K562 (cell line): ENCODE measurements around the gene DIP2C.

Experiments
- CREB1 ChIP-seq, 2 experiments: sonication (generic) in 1 of 2; formaldehyde crosslinking in 1 of 2; IDR thresholded peaks; 2 replicates each; pipeline versions ENCODE4 v1.6.1 to v1.8.0; 2012 to 2022; ENCODE audit warnings: inconsistent platforms in 1 of 2, mild to moderate bottlenecking in 1 of 2, missing genetic modification reagents in 1 of 2, moderate library complexity in 1 of 2
- ELF1 ChIP-seq: fragments of 200-800 bp; sonication (Bioruptor generic); IDR thresholded peaks from 2 replicates; pipeline ENCODE4 v1.6.1; 2016; ENCODE audit warnings: missing genetic modification characterization, missing compliant biosample characterization
- EZH2 ChIP-seq: IDR thresholded peaks from 2 replicates; pipeline ENCODE4 v1.6.1; 2012; ENCODE audit warnings: low read depth, mild to moderate bottlenecking, inconsistent platforms, low read length, borderline replicate concordance
- GABPA ChIP-seq: fragments of 200-800 bp; sonication (Bioruptor generic); conservative IDR thresholded peaks from 2 replicates; pipeline ENCODE4 v1.6.1; 2016; ENCODE audit warnings: low read depth, missing genetic modification characterization, missing compliant biosample characterization
- NFIX ChIP-seq: fragments of 250-450 bp; sonication (Bioruptor Pico); IDR thresholded peaks from 2 replicates; pipeline ENCODE4 v1.4.0; 2020; ENCODE audit warnings: low read depth, mild to moderate bottlenecking, moderate library complexity
- NR1H2 ChIP-seq: sonication (generic); formaldehyde crosslinking; IDR thresholded peaks from 2 replicates; pipeline ENCODE4 v1.4.0; 2020; ENCODE audit warnings: mild to moderate bottlenecking, missing genetic modification reagents
- RBM25 ChIP-seq: fragments of 200-400 bp; formaldehyde crosslinking; IDR thresholded peaks from 2 replicates; pipeline ENCODE4 v1.6.1; 2018; ENCODE audit warnings: low read length, low read depth, moderate library complexity; ENCODE audit not compliant: severe bottlenecking
- ZC3H4 ChIP-seq: sonication (generic); formaldehyde crosslinking; IDR thresholded peaks from 2 replicates; pipeline ENCODE4 v1.9.0; 2021; ENCODE audit warnings: missing genetic modification reagents, borderline replicate concordance
- ZKSCAN3 ChIP-seq: fragments of 250-450 bp; sonication (Bioruptor Pico); IDR thresholded peaks from 2 replicates; pipeline ENCODE4 v1.4.0; 2020
- TF ChIP-seq, protein P1 (sequence below), 3 experiments: IDR thresholded peaks in 2 of 3; conservative IDR thresholded peaks in 1 of 3; 2 replicates each; pipeline ENCODE4 v1.5.1; 2011 to 2012; ENCODE audit warnings: low read length in 3 of 3, mild to moderate bottlenecking in 3 of 3, control low read depth in 2 of 3, improper control_type of control experiment in 1 of 3, inconsistent platforms in 1 of 3, low read depth in 1 of 3, mixed read lengths in 1 of 3, moderate library complexity in 1 of 3; ENCODE audit not compliant: insufficient read depth in 2 of 3
- TF ChIP-seq, protein P2 (sequence below), 2 experiments: fragments of 450-650 bp in 1 of 2; IDR thresholded peaks; 2 replicates each; pipeline ENCODE4 v1.6.1; 2011 to 2017; ENCODE audit warnings: low read depth in 2 of 2, antibody characterized with exemption in 1 of 2, borderline replicate concordance in 1 of 2, low read length in 1 of 2, mild to moderate bottlenecking in 1 of 2, mixed read lengths in 1 of 2; ENCODE audit not compliant: control insufficient read depth in 1 of 2
- TF ChIP-seq, protein P3 (sequence below), 2 experiments: fragments of 450-650 bp; formaldehyde crosslinking in 1 of 2; IDR thresholded peaks; 2 replicates each; pipeline versions ENCODE4 v1.4.0 to v1.6.1; 2014 to 2020; ENCODE audit warnings: mild to moderate bottlenecking in 2 of 2, borderline replicate concordance in 1 of 2, low read depth in 1 of 2
- TF ChIP-seq, protein P4 (sequence below): fragments of 250-450 bp; sonication (Bioruptor Pico); IDR thresholded peaks from 2 replicates; pipeline ENCODE4 v1.8.0; 2022; ENCODE audit warnings: moderate library complexity, mild to moderate bottlenecking, inconsistent platforms

DNA sequence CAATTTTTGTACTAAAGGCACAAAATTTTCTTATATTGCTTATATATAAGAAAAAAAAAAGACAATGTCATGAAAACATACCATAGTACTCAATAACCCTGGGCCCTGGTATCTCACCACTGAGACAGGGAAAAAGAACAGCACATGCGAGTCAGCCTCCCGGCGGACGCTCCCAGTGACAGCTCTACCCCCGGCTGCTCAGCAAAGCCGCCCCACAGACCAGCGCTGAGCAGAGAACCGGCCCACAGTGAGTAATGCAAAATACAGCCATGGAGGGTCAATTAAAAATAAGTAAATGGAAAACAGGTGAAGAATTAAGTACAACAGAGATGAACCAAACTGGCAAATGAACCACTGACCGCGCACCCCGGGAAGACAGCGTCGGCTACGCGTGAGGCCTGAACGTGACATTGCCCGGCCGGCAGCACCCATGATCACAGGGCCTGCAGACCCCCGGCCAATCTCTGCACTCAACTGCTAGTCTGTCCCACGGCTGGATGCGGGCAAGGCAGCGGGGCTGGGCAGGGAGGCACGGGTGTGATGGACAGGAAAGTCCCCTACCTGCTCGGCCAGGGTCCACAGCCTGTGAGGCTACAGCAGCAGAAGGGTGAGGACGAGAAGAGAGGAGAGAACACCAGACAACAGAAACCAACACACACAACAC lies 378.4 kb downstream of the DIP2C start:
- TF ChIP-seq, protein P1, sequence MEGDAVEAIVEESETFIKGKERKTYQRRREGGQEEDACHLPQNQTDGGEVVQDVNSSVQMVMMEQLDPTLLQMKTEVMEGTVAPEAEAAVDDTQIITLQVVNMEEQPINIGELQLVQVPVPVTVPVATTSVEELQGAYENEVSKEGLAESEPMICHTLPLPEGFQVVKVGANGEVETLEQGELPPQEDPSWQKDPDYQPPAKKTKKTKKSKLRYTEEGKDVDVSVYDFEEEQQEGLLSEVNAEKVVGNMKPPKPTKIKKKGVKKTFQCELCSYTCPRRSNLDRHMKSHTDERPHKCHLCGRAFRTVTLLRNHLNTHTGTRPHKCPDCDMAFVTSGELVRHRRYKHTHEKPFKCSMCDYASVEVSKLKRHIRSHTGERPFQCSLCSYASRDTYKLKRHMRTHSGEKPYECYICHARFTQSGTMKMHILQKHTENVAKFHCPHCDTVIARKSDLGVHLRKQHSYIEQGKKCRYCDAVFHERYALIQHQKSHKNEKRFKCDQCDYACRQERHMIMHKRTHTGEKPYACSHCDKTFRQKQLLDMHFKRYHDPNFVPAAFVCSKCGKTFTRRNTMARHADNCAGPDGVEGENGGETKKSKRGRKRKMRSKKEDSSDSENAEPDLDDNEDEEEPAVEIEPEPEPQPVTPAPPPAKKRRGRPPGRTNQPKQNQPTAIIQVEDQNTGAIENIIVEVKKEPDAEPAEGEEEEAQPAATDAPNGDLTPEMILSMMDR (IDR thresholded peaks at IDR 0.05 in 2 of 3, conservative IDR thresholded peaks at IDR 0.05 in 1 of 3; ENCODE audit: insufficient read depth in 2 of 3, low read depth in 1 of 3, low read length in 3 of 3), result no peak
- TF ChIP-seq EZH2, result no peak
- no peak for TF ChIP-seq NFIX
- TF ChIP-seq, protein P2, sequence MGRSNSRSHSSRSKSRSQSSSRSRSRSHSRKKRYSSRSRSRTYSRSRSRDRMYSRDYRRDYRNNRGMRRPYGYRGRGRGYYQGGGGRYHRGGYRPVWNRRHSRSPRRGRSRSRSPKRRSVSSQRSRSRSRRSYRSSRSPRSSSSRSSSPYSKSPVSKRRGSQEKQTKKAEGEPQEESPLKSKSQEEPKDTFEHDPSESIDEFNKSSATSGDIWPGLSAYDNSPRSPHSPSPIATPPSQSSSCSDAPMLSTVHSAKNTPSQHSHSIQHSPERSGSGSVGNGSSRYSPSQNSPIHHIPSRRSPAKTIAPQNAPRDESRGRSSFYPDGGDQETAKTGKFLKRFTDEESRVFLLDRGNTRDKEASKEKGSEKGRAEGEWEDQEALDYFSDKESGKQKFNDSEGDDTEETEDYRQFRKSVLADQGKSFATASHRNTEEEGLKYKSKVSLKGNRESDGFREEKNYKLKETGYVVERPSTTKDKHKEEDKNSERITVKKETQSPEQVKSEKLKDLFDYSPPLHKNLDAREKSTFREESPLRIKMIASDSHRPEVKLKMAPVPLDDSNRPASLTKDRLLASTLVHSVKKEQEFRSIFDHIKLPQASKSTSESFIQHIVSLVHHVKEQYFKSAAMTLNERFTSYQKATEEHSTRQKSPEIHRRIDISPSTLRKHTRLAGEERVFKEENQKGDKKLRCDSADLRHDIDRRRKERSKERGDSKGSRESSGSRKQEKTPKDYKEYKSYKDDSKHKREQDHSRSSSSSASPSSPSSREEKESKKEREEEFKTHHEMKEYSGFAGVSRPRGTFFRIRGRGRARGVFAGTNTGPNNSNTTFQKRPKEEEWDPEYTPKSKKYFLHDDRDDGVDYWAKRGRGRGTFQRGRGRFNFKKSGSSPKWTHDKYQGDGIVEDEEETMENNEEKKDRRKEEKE (IDR thresholded peaks at IDR 0.05; ENCODE audit: borderline replicate concordance in 1 of 2, control insufficient read depth in 1 of 2, low read depth in 2 of 2, low read length in 1 of 2), result no peak
- TF ChIP-seq, protein P3, sequence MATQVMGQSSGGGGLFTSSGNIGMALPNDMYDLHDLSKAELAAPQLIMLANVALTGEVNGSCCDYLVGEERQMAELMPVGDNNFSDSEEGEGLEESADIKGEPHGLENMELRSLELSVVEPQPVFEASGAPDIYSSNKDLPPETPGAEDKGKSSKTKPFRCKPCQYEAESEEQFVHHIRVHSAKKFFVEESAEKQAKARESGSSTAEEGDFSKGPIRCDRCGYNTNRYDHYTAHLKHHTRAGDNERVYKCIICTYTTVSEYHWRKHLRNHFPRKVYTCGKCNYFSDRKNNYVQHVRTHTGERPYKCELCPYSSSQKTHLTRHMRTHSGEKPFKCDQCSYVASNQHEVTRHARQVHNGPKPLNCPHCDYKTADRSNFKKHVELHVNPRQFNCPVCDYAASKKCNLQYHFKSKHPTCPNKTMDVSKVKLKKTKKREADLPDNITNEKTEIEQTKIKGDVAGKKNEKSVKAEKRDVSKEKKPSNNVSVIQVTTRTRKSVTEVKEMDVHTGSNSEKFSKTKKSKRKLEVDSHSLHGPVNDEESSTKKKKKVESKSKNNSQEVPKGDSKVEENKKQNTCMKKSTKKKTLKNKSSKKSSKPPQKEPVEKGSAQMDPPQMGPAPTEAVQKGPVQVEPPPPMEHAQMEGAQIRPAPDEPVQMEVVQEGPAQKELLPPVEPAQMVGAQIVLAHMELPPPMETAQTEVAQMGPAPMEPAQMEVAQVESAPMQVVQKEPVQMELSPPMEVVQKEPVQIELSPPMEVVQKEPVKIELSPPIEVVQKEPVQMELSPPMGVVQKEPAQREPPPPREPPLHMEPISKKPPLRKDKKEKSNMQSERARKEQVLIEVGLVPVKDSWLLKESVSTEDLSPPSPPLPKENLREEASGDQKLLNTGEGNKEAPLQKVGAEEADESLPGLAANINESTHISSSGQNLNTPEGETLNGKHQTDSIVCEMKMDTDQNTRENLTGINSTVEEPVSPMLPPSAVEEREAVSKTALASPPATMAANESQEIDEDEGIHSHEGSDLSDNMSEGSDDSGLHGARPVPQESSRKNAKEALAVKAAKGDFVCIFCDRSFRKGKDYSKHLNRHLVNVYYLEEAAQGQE (IDR thresholded peaks at IDR 0.05; ENCODE audit: borderline replicate concordance), result no peak
- TF ChIP-seq, protein P3 (CRISPR knock-in tag; IDR thresholded peaks at IDR 0.05; ENCODE audit: low read depth), result no peak
- no peak for TF ChIP-seq ZC3H4 (CRISPR knock-in tag)
- no peak for TF ChIP-seq RBM25
- no peak for TF ChIP-seq ZKSCAN3 (CRISPR knock-in tag)
- TF ChIP-seq, protein P4, sequence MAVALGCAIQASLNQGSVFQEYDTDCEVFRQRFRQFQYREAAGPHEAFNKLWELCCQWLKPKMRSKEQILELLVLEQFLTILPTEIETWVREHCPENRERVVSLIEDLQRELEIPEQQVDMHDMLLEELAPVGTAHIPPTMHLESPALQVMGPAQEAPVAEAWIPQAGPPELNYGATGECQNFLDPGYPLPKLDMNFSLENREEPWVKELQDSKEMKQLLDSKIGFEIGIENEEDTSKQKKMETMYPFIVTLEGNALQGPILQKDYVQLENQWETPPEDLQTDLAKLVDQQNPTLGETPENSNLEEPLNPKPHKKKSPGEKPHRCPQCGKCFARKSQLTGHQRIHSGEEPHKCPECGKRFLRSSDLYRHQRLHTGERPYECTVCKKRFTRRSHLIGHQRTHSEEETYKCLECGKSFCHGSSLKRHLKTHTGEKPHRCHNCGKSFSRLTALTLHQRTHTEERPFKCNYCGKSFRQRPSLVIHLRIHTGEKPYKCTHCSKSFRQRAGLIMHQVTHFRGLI (CRISPR knock-in tag), result no peak
- TF ChIP-seq ELF1 (tag), result no peak
- no peak for TF ChIP-seq CREB1 (IDR thresholded peaks at IDR 0.05)
- TF ChIP-seq CREB1 (CRISPR knock-in tag; IDR thresholded peaks at IDR 0.05), result no peak
- no peak for TF ChIP-seq GABPA (tag)
- TF ChIP-seq NR1H2 (CRISPR knock-in tag), result no peak
